HEK293T (cell line): ENCODE data around the gene LAMTOR3.

Experiments used
- ARNT ChIP-seq: fragments of 450-650 bp; IDR thresholded peaks from 2 replicates; pipeline ENCODE4 v1.6.1; 2017; ENCODE audit warnings: mild to moderate bottlenecking
- SP1 ChIP-seq: fragments of 450-650 bp; IDR thresholded peaks from 2 replicates; pipeline ENCODE4 v1.6.1; 2017

DNA sequence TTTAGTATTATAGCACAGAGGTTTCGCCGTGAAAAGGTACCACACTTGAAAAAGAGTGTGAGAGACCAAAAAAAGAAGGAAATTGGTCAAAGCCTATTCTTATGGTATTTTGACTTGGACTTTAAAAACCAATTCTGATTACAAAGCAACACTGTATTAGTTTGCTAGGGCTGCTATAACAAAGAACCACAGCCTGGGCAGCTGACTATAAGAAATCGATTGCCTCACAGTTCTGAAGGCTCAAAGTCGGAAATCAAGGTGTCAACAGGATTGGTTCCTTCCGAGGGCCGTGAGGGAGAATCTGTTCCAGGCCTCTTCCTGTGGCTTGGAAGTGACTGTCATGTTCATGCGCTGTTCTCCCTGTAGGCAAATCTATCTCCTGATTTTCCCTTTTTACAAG, 59.7 kb downstream of the LAMTOR3 start:
- no peak for TF ChIP-seq SP1
- no peak for TF ChIP-seq ARNT
